Naive thymus-derived CD8-positive, alpha-beta T cell (primary cell): ENCODE measurements around the gene TNFRSF1A. TPM values are rescaled to one million over a fixed set of nuclear protein-coding genes. Genes with fewer than 3 reads are reported as not detected.
A peak's percentile ranks its signal among the peaks of the same experiment; 100 is the strongest.

Experiments used
- ATAC-seq, 2 donors: fragments of 150-1000 bp; cut with Tn5 transposase in 1 of 2; sonication (Bioruptor Pico), chemical (Tn5 transposase) in 1 of 2; 1 replicate in 1 of 2; 2 replicates in 1 of 2; pipeline ENCODE4 v1.10.0; 2021; ENCODE audit warnings: mild to moderate bottlenecking in 2 of 2, moderate library complexity in 2 of 2
- POLR2A ChIA-PET: fragments of 350-600 bp; sonication (Branson Sonifier 250); formaldehyde crosslinking; loops from one replicate; lab custom pipeline; 2021; ENCODE audit warnings: antibody characterized with exemption; lab: Charles Lee
- DNase-seq, 10 donors: peaks; one replicate each; pipeline versions ENCODE4 v3.0.0 to v3.0.0-alpha.2; 2020 to 2022
- H3K27ac Mint-ChIP-seq, 10 donors: one replicate each; pipeline ENCODE4 v1.8.0; 2020 to 2022; ENCODE audit warnings: mild to moderate bottlenecking in 10 of 10, mixed read lengths in 10 of 10, moderate library complexity in 4 of 10, inconsistent platforms in 1 of 10
- H3K27me3 Mint-ChIP-seq, 5 donors: one replicate each; pipeline ENCODE4 v1.8.0; 2021 to 2022; ENCODE audit warnings: mixed read lengths in 5 of 5
- H3K36me3 Mint-ChIP-seq, 3 donors: one replicate each; pipeline ENCODE4 v1.8.0; 2020 to 2022; ENCODE audit warnings: mixed read lengths in 3 of 3, mild to moderate bottlenecking in 2 of 3, inconsistent platforms in 1 of 3
- H3K4me1 Mint-ChIP-seq, 4 donors: one replicate each; pipeline ENCODE4 v1.8.0; 2021 to 2022; ENCODE audit warnings: mixed read lengths in 4 of 4
- H3K4me3 Mint-ChIP-seq, 10 donors: one replicate each; pipeline ENCODE4 v1.8.0; 2020 to 2022; ENCODE audit warnings: mild to moderate bottlenecking in 10 of 10, mixed read lengths in 10 of 10, moderate library complexity in 6 of 10, inconsistent platforms in 1 of 10
- H3K9me3 Mint-ChIP-seq, 9 donors: one replicate each; pipeline ENCODE4 v1.8.0; 2020 to 2022; ENCODE audit warnings: mixed read lengths in 9 of 9, mild to moderate bottlenecking in 3 of 9, inconsistent platforms in 1 of 9, moderate library complexity in 1 of 9
- polyA plus RNA-seq, 3 donors: library from polyadenylated mRNA; unstranded; fragments of 300-500 nt; fragmentation: Illumina TruSeq; gene quantifications; one replicate each; pipeline ENCODE4 v1.2.3, GENCODE V29; 2021
- total RNA-seq, 8 experiments: library from RNA in 2 of 8; stranded (reverse) in 2 of 8; gene quantifications; one replicate each; pipeline ENCODE4 v1.2.3 and lab custom pipeline; 2021 to 2026

The TNFRSF1A gene
- total and polyA plus RNA-seq, 5 experiments from 2014 or later: 19.5 to 97.6 (median 43.7) TPM

DNA sequence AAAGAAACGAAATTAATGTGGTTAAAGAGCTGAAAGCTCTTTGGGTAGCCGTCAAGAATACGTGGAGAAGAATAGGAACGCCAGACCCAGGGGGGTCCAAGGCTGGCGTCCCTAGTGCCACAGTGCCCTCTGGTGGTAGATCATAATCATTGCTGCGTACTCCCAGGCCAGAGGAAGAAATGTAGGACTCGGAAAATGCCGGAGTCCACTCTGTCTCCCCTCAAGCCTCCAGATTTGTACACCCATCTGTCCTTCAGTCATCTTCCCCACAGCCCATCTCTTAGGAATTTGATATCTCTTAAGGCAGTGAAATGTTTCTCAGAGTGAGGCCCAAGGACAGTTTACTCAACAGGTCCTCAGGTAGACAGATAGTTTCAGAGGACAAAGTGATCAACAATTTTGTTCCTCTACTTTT lies 56.8 kb downstream of the TNFRSF1A start:
- no peaks in the 10 kb centered on the region for H3K9me3 Mint-ChIP-seq
- no peak overlapping the region for H3K4me3 Mint-ChIP-seq
- H3K4me1 Mint-ChIP-seq: peaks cover 0 to 4% (median 3%) of the 10 kb centered on the region in 4 donors
- peaks cover 4 to 29% (median 12%) of the 10 kb centered on the region in 5 donors for H3K27me3 Mint-ChIP-seq
- no peaks in the 10 kb centered on the region for H3K36me3 Mint-ChIP-seq
- POLR2A ChIA-PET: interaction anchor here (1.8 kb wide), 1 partner anchor 297 kb away, joined by 4 read pairs; no protein-coding TSS in a partner anchor
- no peak overlapping the region for H3K27ac Mint-ChIP-seq
- ATAC-seq (peak; percentile 77 to 96), DNase-seq (peak; percentile 41 to 80 (median 63))

DNA sequence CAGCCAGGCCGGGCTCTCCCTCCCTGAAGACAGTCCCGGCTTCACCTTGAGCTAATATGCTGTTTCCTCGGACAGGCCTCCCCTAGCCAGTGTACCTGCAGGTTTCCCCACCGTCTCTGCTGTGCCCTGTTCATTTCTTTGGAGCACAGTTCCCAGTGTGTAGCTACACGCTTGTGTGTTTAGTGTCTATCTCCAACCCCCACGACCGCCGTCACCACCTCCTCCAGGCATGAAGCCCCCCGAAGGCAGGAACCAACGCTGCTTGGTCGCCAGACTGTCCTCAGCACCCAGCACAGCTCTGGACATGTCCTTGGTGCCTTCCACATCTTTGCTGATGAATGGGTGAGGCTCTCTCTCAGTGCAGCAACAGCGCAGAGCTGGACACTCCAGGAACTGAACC lies 57.6 kb downstream of the TNFRSF1A start:
- H3K4me1 Mint-ChIP-seq: peaks cover 0 to 4% (median 3%) of the 10 kb centered on the region in 4 donors
- H3K4me3 Mint-ChIP-seq: no peak overlapping the region
- H3K27me3 Mint-ChIP-seq: peaks cover 7 to 29% (median 18%) of the 10 kb centered on the region in 5 donors
- H3K36me3 Mint-ChIP-seq: no peaks in the 10 kb centered on the region
- no peak for DNase-seq
- no peak for ATAC-seq
- POLR2A ChIA-PET: interaction anchor here (0.6 to 1.8 kb wide), 4 partner anchors 33 to 1427 kb away, joined by 3 to 5 read pairs (median 4); no protein-coding TSS in a partner anchor
- H3K27ac Mint-ChIP-seq: peak overlapping the region in 1 of 10 donors; percentile 59
- H3K9me3 Mint-ChIP-seq: no peaks in the 10 kb centered on the region

DNA sequence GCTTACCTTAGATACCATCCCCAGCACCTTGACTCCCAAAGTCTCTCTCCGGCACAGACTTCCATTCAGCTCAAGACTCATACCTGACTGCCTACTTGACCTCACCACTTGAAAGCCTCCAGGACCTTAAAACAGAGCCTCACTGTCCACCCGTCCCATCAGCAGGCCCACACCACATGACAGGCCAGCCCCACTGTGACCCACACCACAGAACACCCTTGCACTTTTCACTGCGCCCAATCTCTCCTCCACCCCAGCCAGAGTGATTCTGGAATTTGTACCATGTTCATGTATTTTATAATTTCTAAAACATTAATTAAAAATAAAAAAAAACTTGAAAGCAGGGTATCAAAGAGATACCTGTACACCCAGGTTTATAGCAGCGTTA lies 59.4 kb downstream of the TNFRSF1A start:
- DNase-seq (no peak), ATAC-seq (no peak)
- H3K27me3 Mint-ChIP-seq: peaks cover 5 to 30% (median 19%) of the 10 kb centered on the region in 5 donors
- POLR2A ChIA-PET: no interaction called here
- peaks cover 0 to 10% (median 5%) of the 10 kb centered on the region in 4 donors for H3K4me1 Mint-ChIP-seq
- no peaks in the 10 kb centered on the region for H3K9me3 Mint-ChIP-seq
- H3K4me3 Mint-ChIP-seq: no peak overlapping the region
- peak overlapping the region in 2 of 10 donors; percentile 33 to 76 for H3K27ac Mint-ChIP-seq
- H3K36me3 Mint-ChIP-seq: no peaks in the 10 kb centered on the region

DNA sequence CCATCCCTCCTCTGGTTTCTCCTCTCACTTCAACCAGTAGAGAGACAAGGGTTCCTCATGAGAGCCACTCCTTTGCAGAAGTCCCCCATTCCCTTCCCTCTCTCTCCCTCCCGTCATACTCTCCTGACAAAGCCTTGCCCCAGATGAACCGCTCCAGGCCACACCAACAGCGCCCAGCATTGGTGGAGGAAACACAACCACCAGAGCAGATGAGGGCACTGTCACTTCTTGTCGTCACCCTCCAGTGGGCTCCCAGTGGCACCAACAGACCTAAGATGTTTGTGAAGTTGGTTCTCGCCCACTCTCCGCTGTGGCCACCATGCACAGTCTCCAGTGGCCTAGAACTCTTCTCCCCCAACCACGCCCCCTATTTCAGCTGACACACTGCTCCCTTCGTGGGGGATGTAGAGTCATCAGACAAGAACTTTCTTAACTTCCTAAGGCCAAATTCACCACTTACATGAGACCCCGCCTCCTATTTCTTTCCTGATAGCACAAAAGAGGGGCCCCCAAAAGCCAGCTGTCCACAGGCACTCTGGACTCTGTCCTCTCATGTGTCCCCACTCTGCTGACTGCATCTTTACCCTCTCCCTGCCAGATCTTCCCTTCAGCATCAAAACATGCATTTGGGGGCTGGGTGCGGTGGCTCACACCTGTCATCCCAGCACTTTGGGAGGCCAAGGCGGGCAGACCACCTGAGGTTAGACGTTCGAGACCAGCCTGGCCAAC lies 60.6 kb downstream of the TNFRSF1A start:
- DNase-seq (no peak), ATAC-seq (no peak)
- H3K27me3 Mint-ChIP-seq: peaks cover 10 to 37% (median 19%) of the 10 kb centered on the region in 5 donors
- H3K27ac Mint-ChIP-seq: peak overlapping the region in 1 of 10 donors; percentile 31
- H3K9me3 Mint-ChIP-seq: no peaks in the 10 kb centered on the region
- no peaks in the 10 kb centered on the region for H3K36me3 Mint-ChIP-seq
- POLR2A ChIA-PET: no interaction called here
- peaks cover 0 to 10% (median 5%) of the 10 kb centered on the region in 4 donors for H3K4me1 Mint-ChIP-seq
- peak overlapping the region in 1 of 10 donors; percentile 5 for H3K4me3 Mint-ChIP-seq

DNA sequence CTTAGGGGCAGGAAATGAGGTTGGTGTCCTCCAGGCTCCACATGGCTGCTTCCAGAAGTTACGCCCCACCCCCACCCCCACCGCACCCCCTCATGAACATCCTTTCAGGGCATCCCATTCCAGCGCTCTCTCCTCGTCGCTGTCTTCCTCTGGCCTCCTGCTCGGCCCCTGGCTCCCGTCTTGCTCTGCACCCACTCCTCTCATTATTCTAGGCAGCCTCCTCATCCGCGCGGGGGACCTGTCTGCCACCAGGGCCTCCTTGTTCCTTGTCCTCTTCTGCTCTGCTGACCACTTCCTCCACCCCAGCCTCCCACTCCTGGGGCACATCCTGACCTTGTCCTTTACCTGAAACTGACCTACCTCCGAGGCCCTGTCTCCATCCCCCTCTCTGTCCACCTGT lies 61.2 kb downstream of the TNFRSF1A start:
- no peaks in the 10 kb centered on the region for H3K9me3 Mint-ChIP-seq
- H3K27me3 Mint-ChIP-seq: peaks cover 10 to 37% (median 19%) of the 10 kb centered on the region in 5 donors
- POLR2A ChIA-PET: no interaction called here
- H3K4me1 Mint-ChIP-seq: peaks cover 0 to 10% (median 5%) of the 10 kb centered on the region in 4 donors
- H3K36me3 Mint-ChIP-seq: no peaks in the 10 kb centered on the region
- no peak overlapping the region for H3K4me3 Mint-ChIP-seq
- H3K27ac Mint-ChIP-seq: no peak overlapping the region
- DNase-seq (no peak), ATAC-seq (no peak)

DNA sequence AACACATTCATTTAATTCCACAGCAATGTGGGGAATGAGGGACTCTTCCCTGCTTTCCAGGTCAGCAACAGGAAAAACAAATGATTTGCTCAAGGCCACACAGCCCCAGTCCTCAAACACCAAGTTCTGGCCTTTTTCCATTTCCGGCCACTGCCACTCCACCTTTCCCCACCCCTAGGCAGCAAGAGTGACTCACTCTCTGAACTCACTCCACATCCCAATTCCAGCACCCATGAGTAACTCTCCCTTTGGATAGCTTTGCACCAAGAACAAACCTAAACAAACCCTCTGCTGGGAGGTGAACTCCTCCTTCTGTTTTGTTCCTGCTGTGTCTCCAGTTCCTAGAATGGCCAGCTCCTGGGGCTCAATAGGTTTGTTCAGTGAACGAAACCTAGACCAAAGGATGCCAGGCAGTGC lies 61.8 kb downstream of the TNFRSF1A start:
- peak overlapping the region in 1 of 10 donors; percentile 45 for H3K4me3 Mint-ChIP-seq
- no peaks in the 10 kb centered on the region for H3K36me3 Mint-ChIP-seq
- peak overlapping the region in 1 of 10 donors; percentile 25 for H3K27ac Mint-ChIP-seq
- H3K4me1 Mint-ChIP-seq: peaks cover 0 to 8% (median 4%) of the 10 kb centered on the region in 4 donors
- DNase-seq (no peak), ATAC-seq (no peak)
- H3K9me3 Mint-ChIP-seq: no peaks in the 10 kb centered on the region
- H3K27me3 Mint-ChIP-seq: peaks cover 10 to 35% (median 25%) of the 10 kb centered on the region in 5 donors
- POLR2A ChIA-PET: interaction anchor here (1.1 to 1.8 kb wide), 2 partner anchors 79 to 209 kb away, joined by 4 to 5 read pairs; no protein-coding TSS in a partner anchor

DNA sequence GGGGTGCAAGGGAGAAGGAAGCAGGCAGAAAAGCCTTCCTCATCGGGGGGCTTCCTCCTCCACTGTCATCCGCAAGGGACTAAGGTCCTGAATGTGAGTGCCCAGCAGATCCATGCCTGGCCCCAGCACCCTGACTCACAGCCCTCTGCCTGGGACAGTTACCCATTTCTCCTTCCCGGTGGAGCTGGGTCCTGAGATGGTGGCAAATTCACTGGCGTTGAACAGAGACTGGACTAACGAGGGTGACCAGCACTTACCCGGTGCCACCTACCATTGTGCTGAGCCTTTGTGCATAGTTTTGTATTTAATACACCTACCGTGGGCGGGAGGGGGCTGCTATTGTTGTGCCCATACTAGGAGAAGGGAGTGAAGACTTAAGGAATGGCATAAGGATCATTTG lies 62.2 kb downstream of the TNFRSF1A start:
- ATAC-seq (no peak), DNase-seq (no peak)
- H3K9me3 Mint-ChIP-seq: no peaks in the 10 kb centered on the region
- no peak overlapping the region for H3K27ac Mint-ChIP-seq
- H3K27me3 Mint-ChIP-seq: peaks cover 10 to 33% (median 28%) of the 10 kb centered on the region in 5 donors
- peak overlapping the region in 2 of 10 donors; percentile 16 to 65 for H3K4me3 Mint-ChIP-seq
- H3K4me1 Mint-ChIP-seq: peaks cover 0 to 5% (median 2%) of the 10 kb centered on the region in 4 donors
- POLR2A ChIA-PET: interaction anchor here (1.0 to 1.8 kb wide), 5 partner anchors 78 to 223 kb away, joined by 3 to 5 read pairs (median 3); no protein-coding TSS in a partner anchor
- no peaks in the 10 kb centered on the region for H3K36me3 Mint-ChIP-seq

DNA sequence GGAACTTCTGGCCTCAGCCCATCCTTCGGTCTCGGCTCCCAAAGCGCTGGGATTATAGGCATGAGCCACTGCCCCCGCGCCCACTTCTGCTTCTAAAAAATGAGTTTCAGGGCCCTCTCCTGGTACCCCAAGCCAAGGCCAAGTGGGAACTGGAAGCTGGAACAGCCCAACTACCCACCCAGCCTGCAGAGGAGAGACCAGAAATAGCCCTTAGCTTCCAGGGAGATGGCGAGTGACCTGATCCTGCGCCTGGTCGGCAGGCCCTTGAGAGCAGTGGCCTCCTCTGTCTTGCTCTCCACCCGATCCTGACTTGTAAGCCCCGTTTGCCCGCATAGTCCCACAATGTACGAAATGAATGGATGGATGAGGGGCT lies 62.6 kb downstream of the TNFRSF1A start:
- peak overlapping the region in 7 of 10 donors; percentile 7 to 65 (median 50) for H3K4me3 Mint-ChIP-seq
- no peaks in the 10 kb centered on the region for H3K36me3 Mint-ChIP-seq
- H3K4me1 Mint-ChIP-seq: peaks cover 0 to 5% (median 2%) of the 10 kb centered on the region in 4 donors
- POLR2A ChIA-PET: interaction anchor here (0.6 to 1.8 kb wide), 7 partner anchors 78 to 223 kb away, joined by 3 to 5 read pairs (median 3); no protein-coding TSS in a partner anchor
- H3K27ac Mint-ChIP-seq: no peak overlapping the region
- DNase-seq (no peak), ATAC-seq (no peak)
- H3K27me3 Mint-ChIP-seq: peaks cover 10 to 33% (median 28%) of the 10 kb centered on the region in 5 donors
- H3K9me3 Mint-ChIP-seq: no peaks in the 10 kb centered on the region

Other genes starting within 250 kb of the TNFRSF1A start
- gene VWF, start 217.4 kb downstream of the TNFRSF1A start, total RNA-seq: under 1 TPM; 0.08 to 0.60 TPM
- not detected for gene VWF, start 217.4 kb downstream of the TNFRSF1A start, polyA plus RNA-seq
- 10 to 100 TPM in 1 of 2 experiments, 1 to 10 TPM in 1; 7.9 to 11.7 TPM for gene CD9, start 141.7 kb downstream of the TNFRSF1A start, total RNA-seq
- 10 to 100 TPM; 23.4 to 43.4 (median 41.7) TPM for gene CD9, start 141.7 kb downstream of the TNFRSF1A start, polyA plus RNA-seq
- gene PLEKHG6, start 31.4 kb downstream of the TNFRSF1A start, total RNA-seq: not detected
- gene PLEKHG6, start 31.4 kb downstream of the TNFRSF1A start, polyA plus RNA-seq: under 1 TPM; 0.14 to 0.17 (median 0.15) TPM
- gene SCNN1A, start 33.5 kb upstream of the TNFRSF1A start, total RNA-seq: 1 to 10 TPM; 4.0 to 4.7 TPM
- under 1 TPM; 0.06 to 0.65 (median 0.23) TPM for gene SCNN1A, start 33.5 kb upstream of the TNFRSF1A start, polyA plus RNA-seq
- gene LTBR, start 42.1 kb upstream of the TNFRSF1A start, total RNA-seq: under 1 TPM; 0.91 to 0.93 TPM
- gene LTBR, start 42.1 kb upstream of the TNFRSF1A start, polyA plus RNA-seq: under 1 TPM in 1 of 3 donors, not detected in 2; 0.23 TPM
- gene CD27, start 102.9 kb upstream of the TNFRSF1A start, total RNA-seq: 100 to 1,000 TPM; 149 to 150 TPM
- 100 to 1,000 TPM; 391 to 632 (median 577) TPM for gene CD27, start 102.9 kb upstream of the TNFRSF1A start, polyA plus RNA-seq
- gene TAPBPL, start 110.0 kb upstream of the TNFRSF1A start, total RNA-seq: 10 to 100 TPM; 42.5 to 45.4 TPM
- gene TAPBPL, start 110.0 kb upstream of the TNFRSF1A start, polyA plus RNA-seq: 100 to 1,000 TPM in 2 of 3 donors, 10 to 100 TPM in 1; 46.0 to 126 (median 106) TPM
- 10 to 100 TPM; 91.4 to 92.6 TPM for gene VAMP1, start 128.6 kb upstream of the TNFRSF1A start, total RNA-seq
- 10 to 100 TPM in 2 of 3 donors, 1 to 10 TPM in 1; 9.7 to 13.6 (median 10.9) TPM for gene VAMP1, start 128.6 kb upstream of the TNFRSF1A start, polyA plus RNA-seq
- 10 to 100 TPM; 71.6 to 77.3 TPM for gene MRPL51, start 151.2 kb upstream of the TNFRSF1A start, total RNA-seq
- 100 to 1,000 TPM; 220 to 230 (median 224) TPM for gene MRPL51, start 151.2 kb upstream of the TNFRSF1A start, polyA plus RNA-seq
- 10 to 100 TPM; 40.4 to 46.3 TPM for gene NCAPD2, start 152.0 kb upstream of the TNFRSF1A start, total RNA-seq
- 10 to 100 TPM; 24.7 to 45.3 (median 28.1) TPM for gene NCAPD2, start 152.0 kb upstream of the TNFRSF1A start, polyA plus RNA-seq
- gene GAPDH, start 192.4 kb upstream of the TNFRSF1A start, total RNA-seq: 100 to 1,000 TPM; 355 to 363 TPM
- gene GAPDH, start 192.4 kb upstream of the TNFRSF1A start, polyA plus RNA-seq: 1,000 to 10,000 TPM; 1,014 to 1,110 (median 1,062) TPM
- 10 to 100 TPM; 40.9 to 45.9 TPM for gene IFFO1, start 214.0 kb upstream of the TNFRSF1A start, total RNA-seq
- gene IFFO1, start 214.0 kb upstream of the TNFRSF1A start, polyA plus RNA-seq: 10 to 100 TPM in 1 of 3 donors, 1 to 10 TPM in 2; 3.7 to 10.8 (median 4.4) TPM
- 100 to 1,000 TPM in 1 of 2 experiments, 10 to 100 TPM in 1; 99.2 to 104 TPM for gene NOP2, start 226.2 kb upstream of the TNFRSF1A start, total RNA-seq
- gene NOP2, start 226.2 kb upstream of the TNFRSF1A start, polyA plus RNA-seq: 10 to 100 TPM; 23.6 to 41.7 (median 24.7) TPM